HepG2 (cell line): ENCODE results near the gene MEG3. TPM values are rescaled to one million over a fixed set of nuclear protein-coding genes. Genes with fewer than 3 reads are reported as not detected.

Experiments used
- ATAC-seq: fragments of 200-7000 bp; cut with Tn5 transposase; 3 replicates; pipeline ENCODE4 v1.9.1; 2020; ENCODE audit warnings: mild to moderate bottlenecking, moderate library complexity
- BruUV-seq: library from RNA; stranded (reverse); fragments of 400-500 nt; replicated peaks from 2 replicates; lab custom pipeline; 2021; lab: Mats Ljungman, UMichigan
- CTCF ChIA-PET: fragments of 300-600 bp; formaldehyde crosslinking; extraction: SDS; loops from one replicate; lab custom pipeline; 2021; ENCODE audit warnings: low total read pairs, inconsistent platforms, low intra/inter-chr PET ratio; lab: Yijun Ruan, JAX
- POLR2A ChIA-PET: fragments of 350-600 bp; sonication (Branson Sonifier 250); formaldehyde crosslinking; loops from one replicate; lab custom pipeline; 2020; ENCODE audit warnings: antibody characterized with exemption, inconsistent platforms; lab: Yijun Ruan, JAX
- DNase-seq: peaks from one replicate; pipeline ENCODE4 v3.0.0-alpha.2; 2015; ENCODE audit warnings: low spot score
- FAIRE-seq: peaks from 3 replicates; lab custom pipeline; 2011; peaks lifted over from hg19 to GRCh38; lab: Jason Lieb, UNC
- H2AFZ ChIP-seq: one replicate; pipeline ENCODE4 v1.6.1; 2011; ENCODE audit warnings: low read length, inconsistent platforms
- H3K27ac ChIP-seq: fragments of 300-600 bp; 3 replicates; pipeline ENCODE4 v1.8.0; 2011; ENCODE audit warnings: mixed run types, mild to moderate bottlenecking, mixed read lengths, low read length, inconsistent platforms; ENCODE audit not compliant: insufficient read depth; ENCODE audit errors: extremely low read length
- H3K27me3 ChIP-seq, 2 experiments: fragments of 200-600 bp in 1 of 2; 2 replicates in 1 of 2; 3 replicates in 1 of 2; pipeline versions ENCODE4 v1.6.0 to v1.8.0; 2011; ENCODE audit warnings: low read length in 2 of 2, mild to moderate bottlenecking in 2 of 2, moderate library complexity in 2 of 2, inconsistent platforms in 1 of 2; ENCODE audit not compliant: insufficient read depth in 2 of 2, control insufficient read depth in 1 of 2
- H3K36me3 ChIP-seq, 2 experiments: fragments of 200-600 bp in 1 of 2; replicated peaks in 1 of 2; 2 replicates in 1 of 2; 3 replicates in 1 of 2; pipeline versions ENCODE4 v1.5.1 to v1.8.0; 2011; ENCODE audit warnings: low read length in 2 of 2, inconsistent platforms in 1 of 2; ENCODE audit not compliant: insufficient read depth in 2 of 2, control insufficient read depth in 1 of 2
- H3K4me1 ChIP-seq: 2 replicates; pipeline ENCODE4 v1.5.1; 2012; ENCODE audit warnings: low read length, inconsistent platforms; ENCODE audit not compliant: insufficient read depth
- H3K4me2 ChIP-seq: 2 replicates; pipeline ENCODE4 v1.6.0; 2011; ENCODE audit warnings: low read depth, low read length, inconsistent platforms
- H3K4me3 ChIP-seq, 3 experiments: fragments of 200-600 bp in 1 of 3; sonication (generic), shearing (Covaris generic) in 1 of 3; replicated peaks in 1 of 3; 2 replicates each; pipeline ENCODE4 v1.5.1; 2011 to 2016; ENCODE audit warnings: low read length in 3 of 3, inconsistent platforms in 2 of 3, low read depth in 2 of 3, mild to moderate bottlenecking in 2 of 3, control low read depth in 1 of 3, mixed read lengths in 1 of 3; ENCODE audit not compliant: insufficient read depth in 1 of 3
- H3K79me2 ChIP-seq: one replicate; pipeline ENCODE4 v1.6.1; 2011; ENCODE audit warnings: low read length, inconsistent platforms; ENCODE audit not compliant: insufficient read depth
- H3K9ac ChIP-seq: 2 replicates; pipeline ENCODE4 v1.6.0; 2011; ENCODE audit warnings: mild to moderate bottlenecking, low read depth, low read length, inconsistent platforms; ENCODE audit not compliant: insufficient read depth
- H3K9me3 ChIP-seq: 2 replicates; pipeline ENCODE4 v1.5.1; 2012; ENCODE audit warnings: mild to moderate bottlenecking, low read length
- H4K20me1 ChIP-seq: 2 replicates; pipeline ENCODE4 v1.6.0; 2011; ENCODE audit warnings: inconsistent platforms, mild to moderate bottlenecking, low read length, moderate library complexity; ENCODE audit not compliant: insufficient read depth
- CEBPB ChIP-seq: IDR thresholded peaks from 2 replicates; pipeline ENCODE4 v1.6.1; 2011; ENCODE audit warnings: low read depth, low read length, improper control_type of control experiment, borderline replicate concordance
- POGZ ChIP-seq: sonication (generic); formaldehyde crosslinking; IDR thresholded peaks from 2 replicates; pipeline ENCODE4 v1.4.0; 2020; ENCODE audit warnings: mild to moderate bottlenecking, missing genetic modification reagents
- SETDB1 ChIP-seq: sonication (generic); formaldehyde crosslinking; IDR thresholded peaks from 2 replicates; pipeline ENCODE4 v1.5.1; 2020; ENCODE audit warnings: missing genetic modification reagents, mild to moderate bottlenecking, borderline replicate concordance
- TOPORS ChIP-seq: sonication (generic); formaldehyde crosslinking; IDR thresholded peaks from 2 replicates; pipeline ENCODE4 v1.8.0; 2023; ENCODE audit warnings: mild to moderate bottlenecking, missing genetic modification reagents
- ZBTB33 ChIP-seq: sonication (generic); formaldehyde crosslinking; IDR thresholded peaks from 2 replicates; pipeline ENCODE4 v1.4.0; 2020; ENCODE audit warnings: missing genetic modification reagents
- ZNF280B ChIP-seq: sonication (generic); formaldehyde crosslinking; IDR thresholded peaks from 2 replicates; pipeline ENCODE4 v1.5.0; 2020; ENCODE audit warnings: missing genetic modification reagents, mild to moderate bottlenecking, borderline replicate concordance
- ZNF280D ChIP-seq: sonication (generic); formaldehyde crosslinking; IDR thresholded peaks from 2 replicates; pipeline ENCODE4 v1.5.1; 2020; ENCODE audit warnings: mild to moderate bottlenecking, missing genetic modification reagents
- ZNF451 ChIP-seq: sonication (generic); formaldehyde crosslinking; IDR thresholded peaks from 2 replicates; pipeline ENCODE4 v1.5.0; 2020; ENCODE audit warnings: mild to moderate bottlenecking, missing genetic modification reagents
- ZNF687 ChIP-seq: sonication (generic); formaldehyde crosslinking; IDR thresholded peaks from 2 replicates; pipeline ENCODE4 v1.5.1; 2020; ENCODE audit warnings: mild to moderate bottlenecking, missing genetic modification reagents, moderate library complexity
- ZNF740 ChIP-seq: sonication (generic); formaldehyde crosslinking; IDR thresholded peaks from 2 replicates; pipeline ENCODE4 v1.4.0; 2020; ENCODE audit warnings: missing genetic modification reagents
- WGBS: methylation state at CpG from one replicate; pipeline ENCODE4 v1.1.6; 2017; ENCODE audit warnings: low lambda C conversion rate; 5-methylcytosine and 5-hydroxymethylcytosine counted together
- in situ Hi-C: cut with HindIII; loops from 2 replicates; pipeline ENCODE4 v1.10.0; 2017; ENCODE audit warnings: low pct_unique_long_range_greater_than_20kb; ENCODE audit not compliant: extremely low pct_ligation_motif_present
- intact Hi-C: fragments of 100-400 bp; cut with micrococcal nuclease; formaldehyde crosslinking; loops from one replicate; pipeline ENCODE4 v1.10.0; 2022; ENCODE audit not compliant: unreplicated experiment
- polyA plus RNA-seq, 8 experiments: library from polyadenylated mRNA; depleted of rRNA in 3 of 8; stranded (reverse) in 7 of 8; unstranded in 1 of 8; fragments of >200 nt; fragmentation: Illumina TruSeq in 4 of 8; extraction: Trizol in 4 of 8; gene quantifications; 2 replicates each; pipeline versions ENCODE4 v1.2.1 to v1.2.3, GENCODE V29; 2011 to 2016; ENCODE audit warnings: low read depth in 4 of 8, missing spikeins in 1 of 8, mixed read lengths in 1 of 8; ENCODE audit not compliant: insufficient read depth in 1 of 8
- total RNA-seq, 5 experiments: library from RNA; depleted of rRNA; stranded (reverse); fragments of >200 nt; fragmentation: Illumina TruSeq; extraction: Trizol; gene quantifications; 2 replicates each; pipeline ENCODE4 v1.2.3, GENCODE V29; 2016; ENCODE audit warnings: low read depth in 1 of 5

Gene MEG3
- total and polyA plus RNA-seq, 2 of the 13 experiments (the other 11 are each of a cell fraction or from before 2014, with no cell fraction given): 0.17 TPM; not detected in 1

GRCh38 chr14:100810861-100811461 lies 15.0 kb upstream of the MEG3 start:
- Histone ChIP-seq H3K4me1 (peaks cover 23% of the 10 kb centered on the region), H4K20me1 (no peaks in the 10 kb centered on the region), H3K79me2 (no peaks in the 10 kb centered on the region), H2AFZ (no peak overlapping the region), H3K36me3 (no peaks in the 10 kb centered on the region), H3K27me3 (no peaks in the 10 kb centered on the region), H3K4me2 (no peak overlapping the region), H3K4me3 (no peak overlapping the region), H3K9ac (no peak overlapping the region), H3K27ac (no peak overlapping the region), H3K9me3 (peaks cover 52% of the 10 kb centered on the region)
- BruUV-seq: no TSS peak
- POLR2A ChIA-PET: no interaction called here
- no peak for ATAC-seq
- DNase-seq: no peak
- 97% methylated on average over 18 of the region's 21 CpGs for WGBS
- in situ Hi-C loops (loop anchor here (10.0 kb wide), 1 partner anchor 146 kb away; no protein-coding TSS in a partner anchor), intact Hi-C loops (loop anchor here (10.0 kb wide), 1 partner anchor 146 kb away; no protein-coding TSS in a partner anchor)
- CTCF ChIA-PET: no interaction called here
- no peak for FAIRE-seq
- peak; percentile 84; the same call in 1 of the 2 replicates for TF ChIP-seq TOPORS (CRISPR knock-in tag)
- TF ChIP-seq ZBTB33 (CRISPR knock-in tag): peak; percentile 69
- TF ChIP-seq SETDB1: peak; percentile 99
- TF ChIP-seq CEBPB: no peak
- peak; percentile 76; the same call in 1 of the 2 replicates for TF ChIP-seq ZNF280D (CRISPR knock-in tag)
- peak; percentile 13; the same call in 1 of the 2 replicates for TF ChIP-seq ZNF687 (CRISPR knock-in tag)
- TF ChIP-seq POGZ: 0 out of 2 replicates have a peak, but pooled peaks have one; percentile 23
- TF ChIP-seq ZNF280B (CRISPR knock-in tag): peak; percentile 91
- no peak for TF ChIP-seq ZNF451
- no peak for TF ChIP-seq ZNF740 (CRISPR knock-in tag)
